Mesothelial cell of epicardium (in vitro differentiated cells): Measurements from ENCODE around the gene GPD1L. TPM values are rescaled to one million over a fixed set of nuclear protein-coding genes. Genes with fewer than 3 reads are reported as not detected.

Source experiments
- DNase-seq, 2 experiments: peaks; one replicate each; pipeline ENCODE4 v3.0.0; 2021; ENCODE audit warnings: low spot score in 2 of 2; ENCODE audit not compliant: unreplicated experiment in 2 of 2
- H3K27ac Mint-ChIP-seq: 2 replicates; pipeline ENCODE4 v1.8.0; 2021; ENCODE audit warnings: mixed read lengths
- H3K27me3 Mint-ChIP-seq: 2 replicates; pipeline ENCODE4 v1.8.0; 2021; ENCODE audit warnings: low read depth, mixed read lengths
- H3K36me3 Mint-ChIP-seq: 2 replicates; pipeline ENCODE4 v1.8.0; 2021; ENCODE audit warnings: mixed read lengths
- H3K4me1 Mint-ChIP-seq: 2 replicates; pipeline ENCODE4 v1.8.0; 2021; ENCODE audit warnings: mixed read lengths
- H3K4me3 Mint-ChIP-seq: 2 replicates; pipeline ENCODE4 v1.8.0; 2021; ENCODE audit warnings: mild to moderate bottlenecking, moderate library complexity, mixed read lengths
- H3K9me3 Mint-ChIP-seq: 2 replicates; pipeline ENCODE4 v1.8.0; 2021; ENCODE audit warnings: mixed read lengths
- total RNA-seq: library from RNA; stranded (reverse); gene quantifications from 3 replicates; pipeline ENCODE4 v1.2.1, GENCODE V29; 2021
- TF ChIP-seq, protein P1 (sequence below): fragments of 200-600 bp; sonication (generic); IDR thresholded peaks from one replicate; pipeline ENCODE4 v1.5.0; 2021; ENCODE audit warnings: antibody characterized with exemption; ENCODE audit not compliant: unreplicated experiment

Gene GPD1L
- total RNA-seq, 1 donor from 2014 or later, result 8.5 TPM

DNA sequence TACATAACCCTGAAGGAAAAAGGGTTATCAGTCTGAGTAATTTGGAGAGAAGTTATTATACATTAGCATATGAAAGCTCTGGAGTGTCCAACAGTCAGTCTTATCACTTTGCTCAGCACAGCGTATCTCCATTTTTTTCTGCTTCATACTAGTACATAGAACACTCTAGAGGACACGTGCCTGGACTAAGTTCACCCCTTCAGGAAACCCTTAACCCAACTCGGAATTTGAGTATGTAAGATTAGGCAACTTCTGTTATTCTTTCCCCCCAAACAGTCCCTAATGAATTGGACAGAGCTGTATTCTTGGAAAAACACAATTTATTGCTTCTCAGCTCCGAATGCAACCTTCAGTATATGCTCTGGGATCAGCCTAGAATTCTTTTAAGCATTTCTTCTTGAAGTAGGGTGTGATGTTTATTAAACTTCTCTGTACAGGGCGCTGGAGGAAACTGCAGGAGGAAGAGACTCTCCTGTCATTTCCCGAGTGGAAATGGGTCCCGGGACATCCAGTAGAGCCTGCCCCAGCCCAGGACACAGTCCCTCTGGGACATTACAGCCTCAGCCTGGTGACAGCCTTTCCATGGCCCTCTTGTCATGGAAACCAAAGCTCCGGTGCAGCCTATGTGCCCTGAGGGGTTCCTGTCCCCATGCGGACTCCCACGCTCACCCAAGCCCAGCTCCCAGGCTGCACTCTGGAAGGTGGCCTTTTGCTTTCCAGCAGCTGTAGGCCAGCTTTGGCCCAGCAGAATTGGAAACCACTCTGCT, 94.8 kb downstream of the GPD1L start:
- peaks cover 3% of the 10 kb centered on the region for H3K4me1 Mint-ChIP-seq
- H3K36me3 Mint-ChIP-seq, result no peaks in the 10 kb centered on the region
- H3K9me3 Mint-ChIP-seq, result no peaks in the 10 kb centered on the region
- no peak overlapping the region for H3K4me3 Mint-ChIP-seq
- H3K27ac Mint-ChIP-seq, result no peak overlapping the region
- TF ChIP-seq, protein P1, sequence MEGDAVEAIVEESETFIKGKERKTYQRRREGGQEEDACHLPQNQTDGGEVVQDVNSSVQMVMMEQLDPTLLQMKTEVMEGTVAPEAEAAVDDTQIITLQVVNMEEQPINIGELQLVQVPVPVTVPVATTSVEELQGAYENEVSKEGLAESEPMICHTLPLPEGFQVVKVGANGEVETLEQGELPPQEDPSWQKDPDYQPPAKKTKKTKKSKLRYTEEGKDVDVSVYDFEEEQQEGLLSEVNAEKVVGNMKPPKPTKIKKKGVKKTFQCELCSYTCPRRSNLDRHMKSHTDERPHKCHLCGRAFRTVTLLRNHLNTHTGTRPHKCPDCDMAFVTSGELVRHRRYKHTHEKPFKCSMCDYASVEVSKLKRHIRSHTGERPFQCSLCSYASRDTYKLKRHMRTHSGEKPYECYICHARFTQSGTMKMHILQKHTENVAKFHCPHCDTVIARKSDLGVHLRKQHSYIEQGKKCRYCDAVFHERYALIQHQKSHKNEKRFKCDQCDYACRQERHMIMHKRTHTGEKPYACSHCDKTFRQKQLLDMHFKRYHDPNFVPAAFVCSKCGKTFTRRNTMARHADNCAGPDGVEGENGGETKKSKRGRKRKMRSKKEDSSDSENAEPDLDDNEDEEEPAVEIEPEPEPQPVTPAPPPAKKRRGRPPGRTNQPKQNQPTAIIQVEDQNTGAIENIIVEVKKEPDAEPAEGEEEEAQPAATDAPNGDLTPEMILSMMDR, result no peak
- no peak for DNase-seq
- H3K27me3 Mint-ChIP-seq, result no peaks in the 10 kb centered on the region

DNA sequence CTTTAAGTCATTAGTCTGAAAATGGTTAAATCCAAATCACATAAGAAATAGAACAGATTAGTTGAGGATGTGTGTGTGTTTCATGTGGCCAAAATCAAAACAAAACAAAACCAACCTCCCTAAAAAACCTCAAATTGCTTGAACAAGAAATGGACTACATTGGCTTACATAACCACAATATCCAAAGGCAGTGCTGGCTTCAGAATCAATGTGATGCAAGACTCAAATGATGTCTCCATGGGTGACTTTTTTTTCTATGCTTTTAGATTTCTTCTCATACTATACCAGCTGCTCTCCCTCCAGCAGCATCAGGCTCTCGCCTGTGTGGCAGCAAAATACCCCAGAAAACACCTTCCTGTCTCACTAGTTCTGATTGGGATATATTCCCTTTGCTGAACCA, 96.1 kb downstream of the GPD1L start:
- Mint-ChIP-seq H3K9me3 (no peaks in the 10 kb centered on the region), H3K36me3 (no peaks in the 10 kb centered on the region), H3K4me1 (peaks cover 3% of the 10 kb centered on the region), H3K27me3 (no peaks in the 10 kb centered on the region), H3K27ac (no peak overlapping the region), H3K4me3 (no peak overlapping the region)
- TF ChIP-seq, protein P1, result no peak
- DNase-seq, result no peak

DNA sequence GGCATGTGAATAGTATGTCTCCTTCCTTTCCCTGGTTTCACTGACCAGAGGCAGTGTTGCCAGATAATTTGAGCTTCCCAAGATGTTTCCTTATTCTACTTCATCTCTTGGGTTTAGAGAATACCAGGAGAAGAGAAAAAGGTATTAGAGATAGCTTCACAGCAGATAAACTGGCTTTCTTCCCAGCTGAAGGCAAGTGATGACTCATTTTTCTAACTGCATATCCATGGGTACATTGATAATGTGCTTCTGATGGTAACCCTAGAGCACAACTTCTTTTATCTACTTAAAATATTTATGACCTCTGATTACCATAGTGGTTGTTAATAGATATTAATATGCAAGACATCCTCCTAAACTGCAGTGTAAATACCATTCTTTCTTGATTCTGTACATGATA, 97.4 kb downstream of the GPD1L start:
- Mint-ChIP-seq H3K4me1 (peaks cover 3% of the 10 kb centered on the region), H3K4me3 (no peak overlapping the region), H3K27ac (no peak overlapping the region), H3K9me3 (no peaks in the 10 kb centered on the region), H3K36me3 (no peaks in the 10 kb centered on the region), H3K27me3 (no peaks in the 10 kb centered on the region)
- no peak for DNase-seq
- TF ChIP-seq, protein P1, result no peak

GRCh38 chr3:32208447-32208846, 102.0 kb downstream of the GPD1L start:
- no peaks in the 10 kb centered on the region for H3K9me3 Mint-ChIP-seq
- H3K36me3 Mint-ChIP-seq, result no peaks in the 10 kb centered on the region
- TF ChIP-seq, protein P1, result no peak
- H3K27me3 Mint-ChIP-seq, result no peaks in the 10 kb centered on the region
- no peak overlapping the region for H3K4me3 Mint-ChIP-seq
- peaks cover 3% of the 10 kb centered on the region for H3K4me1 Mint-ChIP-seq
- no peak for DNase-seq
- H3K27ac Mint-ChIP-seq, result no peak overlapping the region

GRCh38 chr3:32215185-32215584, 108.8 kb downstream of the GPD1L start:
- DNase-seq, result no peak
- no peak overlapping the region for H3K4me3 Mint-ChIP-seq
- no peaks in the 10 kb centered on the region for H3K4me1 Mint-ChIP-seq
- no peak overlapping the region for H3K27ac Mint-ChIP-seq
- no peaks in the 10 kb centered on the region for H3K36me3 Mint-ChIP-seq
- TF ChIP-seq, protein P1, result no peak
- peaks cover 10% of the 10 kb centered on the region for H3K9me3 Mint-ChIP-seq
- no peaks in the 10 kb centered on the region for H3K27me3 Mint-ChIP-seq
